Liver (tissue), 9 donors: Measurements from ENCODE around the gene NOTCH4. TPM values are rescaled to one million over a fixed set of nuclear protein-coding genes. Genes with fewer than 3 reads are reported as not detected.

Experiments
- DNase-seq: peaks from one replicate; pipeline ENCODE4 v3.0.0-alpha.2; 2017; ENCODE audit warnings: low spot score
- H3K27ac ChIP-seq, 2 donors: one replicate each; pipeline ENCODE4 v1.7.0; 2013; ENCODE audit warnings: inconsistent platforms in 2 of 2, low read length in 2 of 2, control low read depth in 1 of 2, low read depth in 1 of 2, mild to moderate bottlenecking in 1 of 2
- H3K27me3 ChIP-seq, 4 donors: one replicate each; pipeline versions ENCODE4 v1.6.1 to v1.7.0; 2013; ENCODE audit warnings: low read length in 3 of 4, inconsistent platforms in 1 of 4, mild to moderate bottlenecking in 1 of 4, moderate library complexity in 1 of 4; ENCODE audit not compliant: control insufficient read depth in 4 of 4, insufficient read depth in 4 of 4
- H3K36me3 ChIP-seq, 4 donors: one replicate each; pipeline versions ENCODE4 v1.6.1 to v1.7.0; 2013; ENCODE audit warnings: low read length in 3 of 4, mild to moderate bottlenecking in 3 of 4, low read depth in 1 of 4, moderate library complexity in 1 of 4; ENCODE audit not compliant: control insufficient read depth in 4 of 4, insufficient read depth in 3 of 4
- H3K4me1 ChIP-seq, 4 donors: one replicate each; pipeline versions ENCODE4 v1.6.1 to v1.7.0; 2013; ENCODE audit warnings: low read length in 3 of 4, mild to moderate bottlenecking in 3 of 4, moderate library complexity in 1 of 4; ENCODE audit not compliant: control insufficient read depth in 4 of 4, insufficient read depth in 4 of 4
- H3K4me3 ChIP-seq, 3 donors: one replicate each; pipeline versions ENCODE4 v1.6.1 to v1.7.0; 2013; ENCODE audit warnings: low read length in 3 of 3, control low read depth in 1 of 3, low read depth in 1 of 3, mild to moderate bottlenecking in 1 of 3
- H3K9ac ChIP-seq, 2 donors: one replicate each; pipeline ENCODE4 v1.7.0; 2013; ENCODE audit warnings: low read length in 2 of 2, mild to moderate bottlenecking in 2 of 2, moderate library complexity in 2 of 2, control low read depth in 1 of 2, low read depth in 1 of 2
- H3K9me3 ChIP-seq, 4 donors: one replicate each; pipeline versions ENCODE4 v1.6.1 to v1.7.0; 2013; ENCODE audit warnings: low read length in 3 of 4; ENCODE audit not compliant: control insufficient read depth in 4 of 4
- EGR1 ChIP-seq, 2 donors: IDR thresholded peaks; 2 replicates each; pipeline ENCODE4 v1.6.1; 2016 to 2018; ENCODE audit warnings: antibody characterized with exemption in 2 of 2, low read depth in 2 of 2
- FOXA1 ChIP-seq: IDR thresholded peaks from 2 replicates; pipeline ENCODE4 v1.6.1; 2016; ENCODE audit warnings: antibody characterized with exemption
- FOXA2 ChIP-seq: IDR thresholded peaks from 2 replicates; pipeline ENCODE4 v1.6.1; 2016; ENCODE audit warnings: antibody characterized with exemption
- GABPA ChIP-seq, 2 donors: IDR thresholded peaks in 1 of 2; conservative IDR thresholded peaks in 1 of 2; 2 replicates each; pipeline ENCODE4 v1.6.1; 2016; ENCODE audit warnings: antibody characterized with exemption in 2 of 2, mild to moderate bottlenecking in 1 of 2, moderate library complexity in 1 of 2
- HNF4A ChIP-seq, 2 donors: conservative IDR thresholded peaks; 2 replicates each; pipeline ENCODE4 v1.6.1; 2016; ENCODE audit warnings: antibody characterized with exemption in 2 of 2, mild to moderate bottlenecking in 2 of 2
- HNF4G ChIP-seq: IDR thresholded peaks from 2 replicates; pipeline ENCODE4 v1.6.1; 2016; ENCODE audit warnings: antibody characterized with exemption
- JUND ChIP-seq, 2 donors: IDR thresholded peaks; 2 replicates each; pipeline ENCODE4 v1.6.1; 2016; ENCODE audit warnings: antibody characterized with exemption in 2 of 2
- NR2F2 ChIP-seq: IDR thresholded peaks from 2 replicates; pipeline ENCODE4 v1.6.1; 2016; ENCODE audit warnings: antibody characterized with exemption
- RAD21 ChIP-seq, 2 donors: IDR thresholded peaks; 2 replicates each; pipeline ENCODE4 v1.6.1; 2016; ENCODE audit warnings: antibody characterized with exemption in 2 of 2, mild to moderate bottlenecking in 2 of 2
- RXRA ChIP-seq, 2 donors: IDR thresholded peaks; 2 replicates each; pipeline ENCODE4 v1.6.1; 2017 to 2018; ENCODE audit warnings: antibody characterized with exemption in 2 of 2, mild to moderate bottlenecking in 1 of 2
- SP1 ChIP-seq: IDR thresholded peaks from 2 replicates; pipeline ENCODE4 v1.6.1; 2018; ENCODE audit warnings: antibody characterized with exemption, mild to moderate bottlenecking
- TAF1 ChIP-seq: conservative IDR thresholded peaks from 2 replicates; pipeline ENCODE4 v1.6.1; 2016; ENCODE audit warnings: antibody characterized with exemption, mild to moderate bottlenecking
- YY1 ChIP-seq: IDR thresholded peaks from 2 replicates; pipeline ENCODE4 v1.6.1; 2016; ENCODE audit warnings: antibody characterized with exemption, mild to moderate bottlenecking
- WGBS: extraction: QIAGEN DNeasy Blood & Tissue Kit; methylation state at CpG from one replicate; pipeline ENCODE4 v1.1.7; 2013; 5-methylcytosine and 5-hydroxymethylcytosine counted together
- polyA plus RNA-seq, 2 donors: library from polyadenylated mRNA; stranded (reverse) in 1 of 2; unstranded in 1 of 2; fragments of 200-250 nt in 1 of 2; fragments of >200 nt in 1 of 2; fragmentation: Nextera tagmentation in 1 of 2; extraction: Ambion mirVana in 1 of 2; gene quantifications; one replicate each; pipeline versions ENCODE4 v1.2.1 to v1.2.3, GENCODE V29; 2013 to 2015
- total RNA-seq, 2 donors: library from RNA; depleted of rRNA; stranded (reverse); fragments of >200 nt; gene quantifications; one replicate each; pipeline ENCODE4 v1.2.3, GENCODE V29; 2014
- TF ChIP-seq, protein P1 (sequence below): IDR thresholded peaks from 2 replicates; pipeline ENCODE4 v1.6.1; 2016; ENCODE audit warnings: antibody characterized with exemption
- TF ChIP-seq, protein P2 (sequence below): IDR thresholded peaks from 2 replicates; pipeline ENCODE4 v1.6.1; 2016; ENCODE audit warnings: antibody characterized with exemption, mild to moderate bottlenecking
- TF ChIP-seq, protein P3 (sequence below): IDR thresholded peaks from 2 replicates; pipeline ENCODE4 v1.6.1; 2016; ENCODE audit warnings: antibody characterized with exemption
- donor health status: healthy.
- donor health status: healthy.
- donor health status: healthy.
- donor health status: healthy.
- donor health status: healthy.

The NOTCH4 gene
- total and polyA plus RNA-seq, 4 donors, result 2.6 to 15.1 (median 8.8) TPM

DNA sequence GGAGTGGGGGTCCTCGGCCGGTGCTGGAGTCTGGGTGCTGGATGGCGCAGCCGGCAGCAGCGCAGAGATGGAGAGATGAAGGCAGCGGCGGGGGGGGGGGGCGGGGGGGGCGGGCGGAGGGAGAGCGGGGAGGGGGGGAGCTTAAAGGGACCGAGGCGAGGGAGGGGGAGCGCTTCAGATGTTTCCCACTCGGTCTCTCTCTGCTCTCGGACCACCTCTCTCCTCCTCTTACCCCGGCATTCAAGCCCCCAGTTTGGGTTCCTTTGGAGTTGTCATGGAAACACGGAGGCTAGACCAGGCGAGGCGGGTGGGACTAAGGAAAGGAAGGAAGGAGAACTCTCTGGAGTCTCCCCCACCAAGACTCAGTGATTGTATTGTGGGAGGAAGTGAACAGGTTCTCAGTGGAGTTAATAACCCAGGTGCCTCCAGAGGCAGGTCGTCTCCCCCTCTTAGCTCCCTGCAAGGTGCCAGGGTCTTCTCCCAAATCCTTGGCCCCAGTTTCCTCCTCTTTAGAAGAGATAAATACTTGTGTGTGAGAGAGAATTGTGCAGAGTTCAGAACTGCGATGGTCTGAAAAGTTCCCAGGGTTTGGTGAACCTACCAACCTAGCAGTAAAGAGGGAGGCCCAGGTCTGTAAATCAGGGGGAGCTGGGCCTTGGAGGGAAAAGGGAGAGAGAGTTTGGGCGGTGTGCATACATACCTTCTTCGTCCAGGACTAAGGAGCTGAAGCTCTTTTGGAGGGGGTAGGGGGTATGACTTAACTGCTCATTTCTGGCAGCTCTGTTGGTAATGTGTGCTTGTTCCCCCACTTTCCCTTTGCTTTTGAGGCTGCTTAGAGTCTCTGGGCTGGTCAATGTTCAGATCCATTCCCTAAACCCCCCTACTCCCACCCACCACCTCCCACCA is 71.8 kb downstream of the NOTCH4 start, which contains the start of gene PRRT1:
Gene PRRT1, minus strand, starts transcription at position 77 of the 906 bp plus-strand sequence. CDS start 112 bp downstream, outside the sequence.
- H3K4me1 ChIP-seq, result peaks cover 6 to 26% (median 13%) of the 10 kb centered on the region in 4 donors
- TF ChIP-seq RXRA (IDR thresholded peaks at IDR 0.05), result no peak
- TF ChIP-seq JUND (IDR thresholded peaks at IDR 0.05), result no peak
- TF ChIP-seq FOXA1, result no peak
- TF ChIP-seq TAF1, result no peak
- TF ChIP-seq FOXA2, result no peak
- no peak for TF ChIP-seq HNF4A (conservative IDR thresholded peaks at IDR 0.05)
- TF ChIP-seq, protein P1, sequence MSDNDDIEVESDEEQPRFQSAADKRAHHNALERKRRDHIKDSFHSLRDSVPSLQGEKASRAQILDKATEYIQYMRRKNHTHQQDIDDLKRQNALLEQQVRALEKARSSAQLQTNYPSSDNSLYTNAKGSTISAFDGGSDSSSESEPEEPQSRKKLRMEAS, result no peak
- no peak for TF ChIP-seq EGR1 (IDR thresholded peaks at IDR 0.05; ENCODE audit: low read depth in 2 of 2)
- no peak for TF ChIP-seq GABPA (IDR thresholded peaks at IDR 0.05 in 1 of 2, conservative IDR thresholded peaks at IDR 0.05 in 1 of 2)
- no peak for TF ChIP-seq NR2F2
- no peak for TF ChIP-seq HNF4G
- TF ChIP-seq, protein P2, sequence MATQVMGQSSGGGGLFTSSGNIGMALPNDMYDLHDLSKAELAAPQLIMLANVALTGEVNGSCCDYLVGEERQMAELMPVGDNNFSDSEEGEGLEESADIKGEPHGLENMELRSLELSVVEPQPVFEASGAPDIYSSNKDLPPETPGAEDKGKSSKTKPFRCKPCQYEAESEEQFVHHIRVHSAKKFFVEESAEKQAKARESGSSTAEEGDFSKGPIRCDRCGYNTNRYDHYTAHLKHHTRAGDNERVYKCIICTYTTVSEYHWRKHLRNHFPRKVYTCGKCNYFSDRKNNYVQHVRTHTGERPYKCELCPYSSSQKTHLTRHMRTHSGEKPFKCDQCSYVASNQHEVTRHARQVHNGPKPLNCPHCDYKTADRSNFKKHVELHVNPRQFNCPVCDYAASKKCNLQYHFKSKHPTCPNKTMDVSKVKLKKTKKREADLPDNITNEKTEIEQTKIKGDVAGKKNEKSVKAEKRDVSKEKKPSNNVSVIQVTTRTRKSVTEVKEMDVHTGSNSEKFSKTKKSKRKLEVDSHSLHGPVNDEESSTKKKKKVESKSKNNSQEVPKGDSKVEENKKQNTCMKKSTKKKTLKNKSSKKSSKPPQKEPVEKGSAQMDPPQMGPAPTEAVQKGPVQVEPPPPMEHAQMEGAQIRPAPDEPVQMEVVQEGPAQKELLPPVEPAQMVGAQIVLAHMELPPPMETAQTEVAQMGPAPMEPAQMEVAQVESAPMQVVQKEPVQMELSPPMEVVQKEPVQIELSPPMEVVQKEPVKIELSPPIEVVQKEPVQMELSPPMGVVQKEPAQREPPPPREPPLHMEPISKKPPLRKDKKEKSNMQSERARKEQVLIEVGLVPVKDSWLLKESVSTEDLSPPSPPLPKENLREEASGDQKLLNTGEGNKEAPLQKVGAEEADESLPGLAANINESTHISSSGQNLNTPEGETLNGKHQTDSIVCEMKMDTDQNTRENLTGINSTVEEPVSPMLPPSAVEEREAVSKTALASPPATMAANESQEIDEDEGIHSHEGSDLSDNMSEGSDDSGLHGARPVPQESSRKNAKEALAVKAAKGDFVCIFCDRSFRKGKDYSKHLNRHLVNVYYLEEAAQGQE, result no peak
- TF ChIP-seq YY1, result no peak
- TF ChIP-seq, protein P3, sequence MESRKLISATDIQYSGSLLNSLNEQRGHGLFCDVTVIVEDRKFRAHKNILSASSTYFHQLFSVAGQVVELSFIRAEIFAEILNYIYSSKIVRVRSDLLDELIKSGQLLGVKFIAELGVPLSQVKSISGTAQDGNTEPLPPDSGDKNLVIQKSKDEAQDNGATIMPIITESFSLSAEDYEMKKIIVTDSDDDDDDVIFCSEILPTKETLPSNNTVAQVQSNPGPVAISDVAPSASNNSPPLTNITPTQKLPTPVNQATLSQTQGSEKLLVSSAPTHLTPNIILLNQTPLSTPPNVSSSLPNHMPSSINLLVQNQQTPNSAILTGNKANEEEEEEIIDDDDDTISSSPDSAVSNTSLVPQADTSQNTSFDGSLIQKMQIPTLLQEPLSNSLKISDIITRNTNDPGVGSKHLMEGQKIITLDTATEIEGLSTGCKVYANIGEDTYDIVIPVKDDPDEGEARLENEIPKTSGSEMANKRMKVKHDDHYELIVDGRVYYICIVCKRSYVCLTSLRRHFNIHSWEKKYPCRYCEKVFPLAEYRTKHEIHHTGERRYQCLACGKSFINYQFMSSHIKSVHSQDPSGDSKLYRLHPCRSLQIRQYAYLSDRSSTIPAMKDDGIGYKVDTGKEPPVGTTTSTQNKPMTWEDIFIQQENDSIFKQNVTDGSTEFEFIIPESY, result no peak
- peaks cover 0 to 2% (median 0%) of the 10 kb centered on the region in 4 donors for H3K9me3 ChIP-seq
- H3K27me3 ChIP-seq, result peaks cover 0 to 5% (median 0%) of the 10 kb centered on the region in 4 donors
- no peak within 1 kb of the TSS for H3K4me3 ChIP-seq
- no peak for DNase-seq
- no peak within 1 kb of the TSS for H3K9ac ChIP-seq
- peaks cover 0 to 5% (median 2%) of the 10 kb centered on the region in 4 donors for H3K36me3 ChIP-seq
- no peak within 1 kb of the TSS for H3K27ac ChIP-seq
- 40% methylated on average over 21 of the region's 24 CpGs for WGBS

DNA sequence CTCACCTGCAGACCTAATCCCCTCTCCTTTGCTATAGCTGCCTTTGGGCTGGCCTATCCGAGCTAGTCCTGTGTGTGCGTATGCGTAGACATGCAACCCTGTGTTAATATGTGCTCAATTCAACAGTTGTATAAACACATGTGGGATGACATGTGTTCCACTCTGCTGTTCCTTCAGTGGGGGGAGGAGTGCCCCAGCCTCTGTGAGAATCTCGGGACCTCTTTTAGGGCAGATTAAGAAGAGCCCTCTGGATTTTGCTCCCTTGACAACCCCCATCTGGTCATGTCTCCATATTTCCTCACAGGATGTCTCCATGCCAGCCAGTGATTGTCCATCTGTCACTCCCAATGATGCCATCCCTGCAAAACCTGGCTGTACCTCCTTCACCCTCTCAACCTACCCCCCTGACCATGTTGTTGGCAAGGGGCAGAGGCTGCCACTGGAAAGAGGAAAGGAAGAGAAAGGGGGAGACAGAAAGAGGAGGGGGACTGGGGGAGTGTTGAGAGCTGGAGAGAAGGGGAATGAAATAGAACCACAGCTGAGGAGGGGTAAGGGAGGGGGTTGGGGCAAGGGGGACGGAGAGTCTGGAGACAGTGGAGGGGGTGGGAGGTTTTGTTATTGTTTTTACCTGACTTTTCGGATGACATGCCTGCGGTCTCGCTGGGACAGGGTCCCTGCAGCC is 72.5 kb downstream of the NOTCH4 start:
- H3K4me1 ChIP-seq, result peaks cover 6 to 26% (median 13%) of the 10 kb centered on the region in 4 donors
- no peak overlapping the region for H3K27ac ChIP-seq
- H3K36me3 ChIP-seq, result peaks cover 0 to 4% (median under 1%) of the 10 kb centered on the region in 4 donors
- H3K9ac ChIP-seq, result no peak overlapping the region
- H3K4me3 ChIP-seq, result no peak overlapping the region
- peaks cover 0 to 2% (median 0%) of the 10 kb centered on the region in 4 donors for H3K9me3 ChIP-seq
- H3K27me3 ChIP-seq, result peaks cover 0 to 5% (median 0%) of the 10 kb centered on the region in 4 donors
- WGBS, result 56% methylated on average over 8 of the region's 8 CpGs
- no peak for DNase-seq
- no peak for TF ChIP-seq HNF4G
- TF ChIP-seq, protein P2, result no peak
- TF ChIP-seq JUND (IDR thresholded peaks at IDR 0.05), result no peak
- no peak for TF ChIP-seq NR2F2
- TF ChIP-seq, protein P1, result no peak
- TF ChIP-seq SP1, result no peak
- TF ChIP-seq FOXA2, result no peak
- no peak for TF ChIP-seq RAD21 (IDR thresholded peaks at IDR 0.05)
- no peak for TF ChIP-seq TAF1
- TF ChIP-seq, protein P3, result no peak
- no peak for TF ChIP-seq GABPA (IDR thresholded peaks at IDR 0.05 in 1 of 2, conservative IDR thresholded peaks at IDR 0.05 in 1 of 2)
- TF ChIP-seq RXRA (IDR thresholded peaks at IDR 0.05), result no peak
